C4-2B (cell line): ENCODE measurements around the gene OSM.

ENCODE experiments used
- H3K27ac ChIP-seq: fragments of 450-650 bp; 2 replicates; pipeline ENCODE4 v1.5.1; 2017
- ZFX ChIP-seq: fragments of 450-650 bp; IDR thresholded peaks from 2 replicates; pipeline ENCODE4 v1.6.1; 2017
- TF ChIP-seq, protein P1 (sequence below): fragments of 450-650 bp; conservative IDR thresholded peaks from 2 replicates; pipeline ENCODE4 v1.5.1; 2017; ENCODE audit warnings: mild to moderate bottlenecking

OSM gene

DNA sequence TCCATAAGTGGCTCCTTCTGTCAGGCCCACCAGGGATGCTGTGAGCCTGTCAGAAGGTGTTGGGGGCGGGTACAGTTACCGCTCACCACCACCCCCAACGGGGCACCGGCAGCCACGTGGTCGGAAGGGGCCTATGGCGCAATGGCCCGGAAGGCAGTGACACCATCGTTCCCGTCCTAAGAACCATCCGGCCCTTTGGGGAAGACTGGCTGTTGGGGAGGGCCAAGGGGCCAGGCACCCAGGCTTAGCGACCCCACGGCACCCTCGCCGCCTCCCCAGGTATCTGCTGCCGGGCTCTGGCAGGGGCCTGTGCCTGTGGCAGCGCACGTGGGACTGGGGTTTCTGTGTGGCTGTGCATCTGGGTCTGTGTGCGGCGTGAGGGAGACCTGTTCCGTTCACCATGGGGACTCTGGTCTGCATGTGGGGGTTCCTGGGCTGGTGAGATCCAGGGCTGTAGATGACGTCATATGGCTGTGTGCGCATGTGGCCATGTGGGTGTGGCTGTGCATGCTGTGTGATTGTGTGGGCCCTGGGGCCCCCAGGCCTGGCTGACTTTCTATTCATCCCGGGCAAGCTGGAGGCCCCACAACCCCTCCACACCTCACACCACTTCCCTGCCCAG lies 717 bp downstream of the OSM start:
- TF ChIP-seq ZFX, result no peak
- TF ChIP-seq, protein P1, sequence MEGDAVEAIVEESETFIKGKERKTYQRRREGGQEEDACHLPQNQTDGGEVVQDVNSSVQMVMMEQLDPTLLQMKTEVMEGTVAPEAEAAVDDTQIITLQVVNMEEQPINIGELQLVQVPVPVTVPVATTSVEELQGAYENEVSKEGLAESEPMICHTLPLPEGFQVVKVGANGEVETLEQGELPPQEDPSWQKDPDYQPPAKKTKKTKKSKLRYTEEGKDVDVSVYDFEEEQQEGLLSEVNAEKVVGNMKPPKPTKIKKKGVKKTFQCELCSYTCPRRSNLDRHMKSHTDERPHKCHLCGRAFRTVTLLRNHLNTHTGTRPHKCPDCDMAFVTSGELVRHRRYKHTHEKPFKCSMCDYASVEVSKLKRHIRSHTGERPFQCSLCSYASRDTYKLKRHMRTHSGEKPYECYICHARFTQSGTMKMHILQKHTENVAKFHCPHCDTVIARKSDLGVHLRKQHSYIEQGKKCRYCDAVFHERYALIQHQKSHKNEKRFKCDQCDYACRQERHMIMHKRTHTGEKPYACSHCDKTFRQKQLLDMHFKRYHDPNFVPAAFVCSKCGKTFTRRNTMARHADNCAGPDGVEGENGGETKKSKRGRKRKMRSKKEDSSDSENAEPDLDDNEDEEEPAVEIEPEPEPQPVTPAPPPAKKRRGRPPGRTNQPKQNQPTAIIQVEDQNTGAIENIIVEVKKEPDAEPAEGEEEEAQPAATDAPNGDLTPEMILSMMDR, result no peak

GRCh38 chr22:30265131-30265720 lies 1.4 kb downstream of the OSM start:
- no peak overlapping the region for H3K27ac ChIP-seq
- no peak for TF ChIP-seq ZFX
- TF ChIP-seq, protein P1, result no peak

More for the DNA sequence above, 717 bp downstream of the OSM start:
- no peak overlapping the region for H3K27ac ChIP-seq

DNA sequence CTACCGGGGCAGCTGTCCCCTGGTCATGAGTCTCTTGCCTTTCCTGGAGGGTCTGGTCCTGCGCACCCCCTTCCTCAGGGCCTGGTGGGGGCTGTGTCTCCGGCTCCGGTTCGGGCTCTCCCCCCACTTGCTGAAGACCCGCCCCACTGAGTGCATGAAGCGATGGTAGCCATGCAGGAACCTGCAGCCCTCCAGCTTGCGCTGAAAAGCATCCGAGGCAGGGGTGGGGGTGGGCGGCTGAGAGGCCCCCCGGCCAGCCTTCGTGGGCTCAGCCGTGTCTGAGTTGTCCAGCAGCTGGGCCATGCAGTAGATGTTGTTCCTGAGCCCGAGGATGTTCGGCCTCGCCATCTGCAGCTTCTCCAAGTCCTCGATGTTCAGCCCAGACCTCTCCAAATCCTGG lies 2.8 kb downstream of the OSM start:
- TF ChIP-seq, protein P1, result no peak
- TF ChIP-seq ZFX, result no peak

GRCh38 chr22:30262917-30263741 lies 3.5 kb downstream of the OSM start:
- no peak overlapping the region for H3K27ac ChIP-seq
- TF ChIP-seq, protein P1, result peak; percentile 98
- no peak for TF ChIP-seq ZFX

More for the DNA sequence above, 2.8 kb downstream of the OSM start:
- H3K27ac ChIP-seq, result no peak overlapping the region

DNA sequence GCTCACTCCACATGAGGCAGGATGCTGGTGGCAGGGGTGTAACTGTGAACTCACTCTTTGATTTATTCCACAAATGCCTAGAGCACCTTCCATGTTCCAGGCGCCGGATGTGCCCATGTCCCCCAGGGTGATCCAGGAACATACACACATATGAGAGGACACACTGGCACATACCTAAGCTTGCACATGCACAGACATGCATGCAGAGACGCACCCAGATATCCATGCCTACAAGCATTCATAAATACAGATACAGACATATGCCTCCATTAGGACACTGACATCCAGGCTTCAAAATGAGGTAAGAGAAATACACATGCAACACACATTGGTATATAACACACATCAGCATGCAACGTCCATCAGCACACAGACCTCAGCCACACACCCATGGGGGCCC lies 4.5 kb downstream of the OSM start:
- H3K27ac ChIP-seq, result no peak overlapping the region
- no peak for TF ChIP-seq ZFX
- TF ChIP-seq, protein P1, result no peak

DNA sequence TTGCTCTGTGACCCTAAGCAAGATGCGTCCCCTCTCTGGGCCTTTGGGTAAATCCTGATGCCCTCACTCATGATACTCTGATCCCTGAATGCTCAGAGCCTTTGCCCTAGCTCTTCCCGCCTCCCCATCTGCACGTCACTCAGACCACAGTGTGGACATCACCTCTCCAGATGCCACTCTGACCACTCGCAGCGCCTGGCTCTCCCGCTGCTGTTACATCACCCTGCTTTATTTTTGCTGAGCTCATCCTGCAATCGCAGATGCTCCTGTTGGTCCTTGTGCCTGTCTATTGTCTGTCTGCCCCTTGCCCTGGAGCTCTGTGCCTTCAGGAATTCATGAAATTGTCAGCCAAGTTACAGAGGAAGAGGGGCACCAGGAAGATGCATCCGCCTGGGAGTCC lies 5.5 kb downstream of the OSM start:
- no peak overlapping the region for H3K27ac ChIP-seq
- TF ChIP-seq, protein P1, result no peak
- TF ChIP-seq ZFX, result no peak

- TF ChIP-seq, protein P1, result no peak
- TF ChIP-seq ZFX, result no peak
- H3K27ac ChIP-seq, result no peak overlapping the region
These were observed 6.0 kb downstream of the OSM start for GRCh38 chr22:30260682-30261081.
